Endometrium (tissue), 2 donors: ENCODE results near the gene ZNF641.
A peak's percentile ranks its signal among the peaks of the same experiment; 100 is the strongest.
"Not testable (repeated sequence)": the region's sequence is repeated elsewhere in the genome, so short reads cannot be mapped to it uniquely, and the experiment has no call there.

Experiments
- FAIRE-seq: peaks from 2 replicates; lab custom pipeline; 2012; peaks lifted over from hg19 to GRCh38; lab: Jason Lieb, UNC
- donor health status: control.
- donor health status: control.

ZNF641 gene

GRCh38 chr12:48334808-48335207 is 15.9 kb downstream of the ZNF641 start:
- no peak for FAIRE-seq

GRCh38 chr12:48333680-48334079 is 17.0 kb downstream of the ZNF641 start:
- not testable (repeated sequence) for FAIRE-seq

GRCh38 chr12:48331399-48331798 is 19.3 kb downstream of the ZNF641 start:
- no peak for FAIRE-seq

- no peak for FAIRE-seq
Observed at GRCh38 chr12:48329199-48329939, 21.4 kb downstream of the ZNF641 start.

- FAIRE-seq = no peak
Observed at GRCh38 chr12:48316491-48316890, 34.2 kb downstream of the ZNF641 start.

- no peak for FAIRE-seq
Observed at GRCh38 chr12:48311313-48311712, 39.4 kb downstream of the ZNF641 start.

- no peak for FAIRE-seq
Observed at GRCh38 chr12:48307269-48307668, 43.5 kb downstream of the ZNF641 start.

GRCh38 chr12:48305190-48305589 is 45.5 kb downstream of the ZNF641 start:
- no peak for FAIRE-seq

GRCh38 chr12:48302161-48302911 is 48.4 kb downstream of the ZNF641 start:
- no peak for FAIRE-seq

GRCh38 chr12:48300774-48301173 is 49.9 kb downstream of the ZNF641 start:
- no peak for FAIRE-seq

GRCh38 chr12:48296586-48297282 is 54.0 kb downstream of the ZNF641 start:
- FAIRE-seq = peak; percentile 71

- no peak for FAIRE-seq
Observed at GRCh38 chr12:48292040-48292439, 58.7 kb downstream of the ZNF641 start.

GRCh38 chr12:48291511-48291910 is 59.2 kb downstream of the ZNF641 start:
- no peak for FAIRE-seq

GRCh38 chr12:48288387-48289268 is 62.1 kb downstream of the ZNF641 start:
- FAIRE-seq = no peak
